PC-3 (cell line): ENCODE results near the gene SLFN5. TPM values are rescaled to one million over a fixed set of nuclear protein-coding genes. Genes with fewer than 3 reads are reported as not detected.

Experiments
- ATAC-seq: fragments of 200-7000 bp; cut with Tn5 transposase; 2 replicates; pipeline ENCODE4 v1.9.1; 2020; ENCODE audit warnings: mild to moderate bottlenecking, moderate library complexity
- BruUV-seq: library from RNA; stranded (reverse); fragments of 400-500 nt; replicated peaks from 2 replicates; lab custom pipeline; 2021; lab: Mats Ljungman, UMichigan
- CTCF ChIA-PET: fragments of 300-600 bp; sonication (Branson Sonifier 250); formaldehyde crosslinking; loops from one replicate; lab custom pipeline; 2022; ENCODE audit warnings: antibody characterized with exemption; lab: Charles Lee
- POLR2A ChIA-PET: fragments of 300-600 bp; sonication (Branson Sonifier 250); formaldehyde crosslinking; loops from one replicate; lab custom pipeline; 2022; ENCODE audit warnings: antibody characterized with exemption; ENCODE audit not compliant: unreplicated experiment; lab: Charles Lee
- DNase-seq: peaks from one replicate; pipeline ENCODE4 v3.0.0-alpha.2; 2015
- H2AFZ ChIP-seq: fragments of 300-600 bp; sonication (generic); 2 replicates; pipeline ENCODE4 v1.6.0; 2016; ENCODE audit warnings: antibody characterized with exemption, low read length
- H3F3A ChIP-seq: fragments of 300-600 bp; sonication (generic); one replicate; pipeline ENCODE4 v1.6.0; 2017; ENCODE audit warnings: antibody characterized with exemption, low read length, control low read depth, mild to moderate bottlenecking; ENCODE audit not compliant: unreplicated experiment
- H3K27ac ChIP-seq: fragments of 300-600 bp; sonication (generic); 2 replicates; pipeline ENCODE4 v1.5.1; 2016; ENCODE audit warnings: mild to moderate bottlenecking, low read length
- H3K27me3 ChIP-seq: fragments of 300-600 bp; sonication (generic); 2 replicates; pipeline ENCODE4 v1.6.1; 2016; ENCODE audit warnings: low read length, mixed read lengths
- H3K36me3 ChIP-seq: fragments of 300-600 bp; sonication (generic); 2 replicates; pipeline ENCODE4 v1.6.1; 2016; ENCODE audit warnings: low read depth, mixed run types, low read length, mixed read lengths
- H3K4me1 ChIP-seq: fragments of 300-600 bp; sonication (generic); 2 replicates; pipeline ENCODE4 v1.5.1; 2016; ENCODE audit warnings: low read length; ENCODE audit not compliant: insufficient read depth
- H3K4me2 ChIP-seq: fragments of 300-600 bp; sonication (generic); 2 replicates; pipeline ENCODE4 v1.6.0; 2016; ENCODE audit warnings: low read length
- H3K4me3 ChIP-seq: fragments of 300-600 bp; sonication (generic); 2 replicates; pipeline ENCODE4 v1.5.1; 2016; ENCODE audit warnings: mild to moderate bottlenecking, low read length, mixed read lengths
- H3K79me2 ChIP-seq: fragments of 300-600 bp; sonication (generic); 2 replicates; pipeline ENCODE4 v1.6.1; 2017; ENCODE audit warnings: low read length, mixed read lengths
- H3K9ac ChIP-seq: fragments of 300-600 bp; sonication (generic); 2 replicates; pipeline ENCODE4 v1.6.0; 2016; ENCODE audit warnings: mild to moderate bottlenecking, low read length
- H3K9me2 ChIP-seq: fragments of 300-600 bp; sonication (generic); replicated peaks from 2 replicates; pipeline ENCODE4 v1.6.1; 2016; ENCODE audit warnings: mixed run types, low read length, mixed read lengths
- H3K9me3 ChIP-seq: fragments of 300-600 bp; sonication (generic); 2 replicates; pipeline ENCODE4 v1.6.1; 2016; ENCODE audit warnings: low read length, mixed read lengths
- H4K20me1 ChIP-seq: fragments of 300-600 bp; sonication (generic); 2 replicates; pipeline ENCODE4 v1.6.1; 2016; ENCODE audit warnings: low read length, mixed read lengths
- CTCF ChIP-seq: fragments of 300-600 bp; sonication (generic); conservative IDR thresholded peaks from 2 replicates; pipeline ENCODE4 v1.5.1; 2017; ENCODE audit warnings: antibody characterized with exemption, low read depth, mild to moderate bottlenecking, low read length
- EZH2 ChIP-seq: fragments of 300-600 bp; sonication (generic); IDR thresholded peaks from one replicate; pipeline ENCODE4 v1.6.1; 2017; ENCODE audit warnings: antibody characterized with exemption, mild to moderate bottlenecking, low read length; ENCODE audit not compliant: unreplicated experiment
- EZH2phosphoT487 ChIP-seq: fragments of 300-600 bp; sonication (generic); IDR thresholded peaks from 2 replicates; pipeline ENCODE4 v1.6.1; 2018; ENCODE audit warnings: mild to moderate bottlenecking, antibody characterized with exemption, low read length, borderline replicate concordance
- intact Hi-C: fragments of 100-400 bp; cut with micrococcal nuclease; formaldehyde crosslinking; loops from 2 replicates; pipeline ENCODE4 v1.9.0; 2023
- total RNA-seq: library from RNA; depleted of rRNA; stranded (reverse); fragments of >200 nt; gene quantifications from 2 replicates; pipeline ENCODE4 v1.2.3, GENCODE V29; 2014

Gene SLFN5
- total RNA-seq, 1 experiment from 2014 or later, result 14.5 TPM

GRCh38 chr17:35286120-35286781, 43.4 kb downstream of the SLFN5 start:
- Histone ChIP-seq H3K4me1 (no peaks in the 10 kb centered on the region; the same call in 1 of the 2 replicates), H3K9me2 (no peaks in the 10 kb centered on the region), H3F3A (no peaks in the 10 kb centered on the region), H3K27ac (no peak overlapping the region), H3K9me3 (no peaks in the 10 kb centered on the region), H3K9ac (no peak overlapping the region), H3K79me2 (no peaks in the 10 kb centered on the region), H4K20me1 (no peaks in the 10 kb centered on the region), H3K36me3 (no peaks in the 10 kb centered on the region), H3K4me2 (no peak overlapping the region), H3K27me3 (no peaks in the 10 kb centered on the region), H3K4me3 (no peak overlapping the region), H2AFZ (no peak overlapping the region)
- ChIA-PET CTCF (no interaction called here), POLR2A (no interaction called here)
- TF ChIP-seq EZH2phosphoT487 (no peak), CTCF (no peak), EZH2 (no peak)
- peak; percentile 2 for DNase-seq
- intact Hi-C loops, result no loop called here
- ATAC-seq, result no peak
- no TSS peak for BruUV-seq

- Histone ChIP-seq H3K27me3 (no peaks in the 10 kb centered on the region), H3K79me2 (no peaks in the 10 kb centered on the region), H3K9ac (no peak overlapping the region), H3F3A (no peaks in the 10 kb centered on the region), H3K4me2 (no peak overlapping the region), H3K4me1 (no peaks in the 10 kb centered on the region; the same call in 1 of the 2 replicates), H3K4me3 (no peak overlapping the region), H4K20me1 (no peaks in the 10 kb centered on the region), H3K9me2 (no peaks in the 10 kb centered on the region), H2AFZ (no peak overlapping the region), H3K9me3 (no peaks in the 10 kb centered on the region), H3K36me3 (no peaks in the 10 kb centered on the region), H3K27ac (no peak overlapping the region)
- ATAC-seq (no peak), DNase-seq (no peak)
- TF ChIP-seq EZH2phosphoT487, result no peak
- TF ChIP-seq EZH2, result no peak
- TF ChIP-seq CTCF, result no peak
- ChIA-PET POLR2A (interaction anchor here (0.6 kb wide), 1 partner anchor 33 kb away, joined by 4 read pairs; no protein-coding TSS in a partner anchor), CTCF (no interaction called here)
- no TSS peak for BruUV-seq
- intact Hi-C loops, result no loop called here
Measured at GRCh38 chr17:35287286-35287811, 44.5 kb downstream of the SLFN5 start.

- Histone ChIP-seq H3K36me3 (no peaks in the 10 kb centered on the region), H3F3A (no peaks in the 10 kb centered on the region), H3K79me2 (no peaks in the 10 kb centered on the region), H3K4me1 (no peaks in the 10 kb centered on the region; the same call in 1 of the 2 replicates), H3K9me3 (no peaks in the 10 kb centered on the region), H3K9me2 (no peaks in the 10 kb centered on the region), H3K4me2 (peak overlapping the region; percentile 44; the same call in 1 of the 2 replicates), H4K20me1 (no peaks in the 10 kb centered on the region), H3K27ac (no peak overlapping the region), H3K9ac (no peak overlapping the region), H2AFZ (no peak overlapping the region), H3K4me3 (no peak overlapping the region), H3K27me3 (no peaks in the 10 kb centered on the region)
- intact Hi-C loops, result no loop called here
- ATAC-seq (no peak), DNase-seq (no peak)
- no TSS peak for BruUV-seq
- POLR2A ChIA-PET, result no interaction called here
- CTCF ChIA-PET, result no interaction called here
- TF ChIP-seq EZH2phosphoT487 (no peak), CTCF (no peak), EZH2 (no peak)
Measured at GRCh38 chr17:35289222-35289621, 46.4 kb downstream of the SLFN5 start.
